Measurements from ENCODE around the gene PLCB1.

PLCB1 gene

GRCh38 chr20:8394308-8394945 lies 262.4 kb downstream of the PLCB1 start:
- in situ Hi-C loops (cut with MboI; ENCODE audit: low sequenced_read_pairs) = no loop called here

DNA sequence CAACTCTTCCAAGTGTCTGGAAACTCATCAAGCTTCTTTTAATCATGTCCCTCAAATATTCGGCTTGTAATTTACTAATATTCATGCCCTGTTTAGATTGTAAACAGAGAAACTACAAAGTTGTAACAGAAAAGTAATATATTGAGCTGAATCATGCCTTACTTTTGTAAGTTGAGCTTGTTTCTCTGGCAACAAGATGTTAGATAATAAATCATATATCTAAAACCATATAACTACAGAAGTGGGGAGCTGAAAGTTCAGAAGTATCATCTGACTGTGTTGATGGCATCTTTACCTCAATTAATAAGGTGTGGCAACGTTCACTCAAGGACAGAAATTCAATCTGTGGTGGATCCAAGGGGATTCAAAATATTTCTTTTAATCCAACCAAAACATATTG lies 263.9 kb downstream of the PLCB1 start:
- in situ Hi-C loops (cut with MboI; ENCODE audit: low sequenced_read_pairs) = no loop called here

DNA sequence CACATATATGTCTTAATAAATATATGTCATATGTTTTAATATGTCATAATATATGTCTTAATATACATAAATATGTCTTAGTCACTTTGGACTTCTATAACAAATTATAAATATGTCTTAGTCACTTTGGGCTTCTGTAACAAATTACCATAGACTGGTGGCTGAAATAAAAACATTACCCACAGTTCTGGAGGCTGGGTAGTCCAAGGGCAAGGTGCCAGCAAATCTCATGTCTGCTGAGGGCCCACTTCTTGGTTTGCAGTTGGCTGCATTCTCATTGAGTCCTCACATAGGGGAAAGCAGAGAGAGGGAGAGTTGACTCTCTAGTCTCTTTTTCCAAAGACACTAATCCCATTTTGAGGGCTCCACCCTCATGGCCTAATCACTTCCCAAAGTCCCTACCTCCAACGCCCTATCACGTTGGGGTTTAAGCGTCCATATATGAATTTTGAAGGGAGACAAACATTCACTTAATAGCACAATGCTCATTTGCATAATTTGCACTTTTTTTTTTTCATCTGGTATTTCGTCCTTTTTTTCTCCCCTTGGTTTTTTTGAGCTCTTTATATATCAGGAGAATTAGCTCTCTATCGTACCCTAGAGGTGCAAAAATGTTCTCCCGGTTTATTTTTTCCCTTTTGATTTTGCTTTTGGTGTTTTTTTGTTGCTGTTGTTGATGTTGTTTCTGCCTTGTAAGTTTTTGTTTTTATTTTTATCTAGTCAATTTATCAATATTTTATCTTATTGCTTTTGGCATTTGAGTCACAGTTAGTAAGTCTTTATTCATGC lies 266.4 kb downstream of the PLCB1 start:
- in situ Hi-C loops (cut with MboI; ENCODE audit: low sequenced_read_pairs) = no loop called here

DNA sequence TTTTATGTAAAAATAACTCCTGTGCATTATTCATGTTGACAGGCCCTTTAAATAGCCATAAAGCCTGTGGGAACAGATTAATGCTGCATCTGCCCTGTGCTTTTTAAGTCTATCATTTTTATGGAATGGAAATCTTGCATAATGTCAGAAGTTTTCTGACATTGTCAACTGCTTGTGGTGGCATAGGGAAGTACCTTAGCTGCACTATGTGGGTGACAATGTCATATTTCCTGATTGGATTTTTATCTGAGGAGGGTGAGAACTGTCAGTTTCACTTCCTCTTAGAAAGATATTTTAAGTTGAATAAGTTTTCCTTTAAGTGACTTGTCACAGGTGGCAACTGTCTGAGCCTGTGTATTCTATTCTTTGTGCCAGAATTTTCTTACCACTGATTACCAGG lies 267.9 kb downstream of the PLCB1 start:
- in situ Hi-C loops (cut with MboI; ENCODE audit: low sequenced_read_pairs) = no loop called here

GRCh38 chr20:8400486-8400885 lies 268.4 kb downstream of the PLCB1 start:
- in situ Hi-C loops (cut with MboI; ENCODE audit: low sequenced_read_pairs) = no loop called here

DNA sequence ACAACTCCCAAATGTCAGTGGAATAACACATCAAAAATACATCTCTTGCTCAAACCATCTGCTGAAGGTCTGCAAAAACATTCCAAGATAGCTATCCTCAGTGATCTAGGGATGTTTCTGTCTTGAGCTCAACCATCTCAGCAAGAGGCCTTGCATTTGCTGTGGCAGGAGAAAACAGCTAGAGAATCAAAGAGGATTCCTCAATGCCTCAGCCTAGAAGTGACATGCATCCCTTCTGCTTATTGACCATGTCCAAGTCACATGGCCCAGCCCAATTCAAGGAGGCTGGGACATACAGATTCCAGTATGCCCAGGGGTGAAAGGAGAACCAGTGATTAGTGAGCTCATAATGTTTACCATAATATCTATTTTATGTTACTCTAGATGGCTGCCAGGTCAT lies 269.5 kb downstream of the PLCB1 start:
- in situ Hi-C loops (cut with MboI; ENCODE audit: low sequenced_read_pairs) = no loop called here

- in situ Hi-C loops (cut with MboI; ENCODE audit: low sequenced_read_pairs) = no loop called here
Measured at GRCh38 chr20:8402798-8403197, 270.7 kb downstream of the PLCB1 start.

- in situ Hi-C loops (cut with MboI; ENCODE audit: low sequenced_read_pairs) = no loop called here
Measured at GRCh38 chr20:8404912-8405635, 273.0 kb downstream of the PLCB1 start.

GRCh38 chr20:8406391-8406790 lies 274.3 kb downstream of the PLCB1 start:
- in situ Hi-C loops (cut with MboI; ENCODE audit: low sequenced_read_pairs) = no loop called here

DNA sequence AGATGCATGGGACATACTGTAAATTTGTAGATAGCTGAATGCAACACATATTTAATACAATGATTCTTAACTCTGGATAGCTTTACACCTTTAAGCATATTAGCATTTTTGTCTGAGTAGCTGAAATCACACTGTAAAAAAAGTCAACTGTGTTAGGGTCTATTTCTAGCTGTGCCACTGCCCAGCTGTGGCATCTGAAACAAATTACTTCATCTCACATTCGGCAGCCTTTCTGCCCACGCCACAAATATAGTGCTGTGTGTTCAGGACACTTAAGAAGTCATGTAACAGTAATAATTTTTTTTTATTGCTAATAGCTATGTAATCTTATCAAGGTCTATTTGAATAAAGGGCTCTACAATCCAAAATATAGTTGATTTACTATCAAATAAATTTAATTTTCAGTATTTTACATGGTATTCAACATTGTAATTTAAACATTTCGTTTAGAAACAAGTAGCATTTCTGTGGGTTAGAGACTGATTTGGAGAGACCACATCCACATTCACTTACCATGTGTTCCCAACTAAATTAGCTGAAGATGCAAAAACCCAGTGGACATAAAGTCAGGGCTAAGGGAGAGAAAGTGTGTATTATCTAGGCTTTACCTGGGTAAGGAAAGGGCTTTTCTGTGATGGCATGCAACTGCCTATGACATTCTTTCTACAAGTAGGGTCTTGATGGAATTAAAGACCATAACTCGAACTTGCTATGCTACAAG lies 276.7 kb downstream of the PLCB1 start:
- in situ Hi-C loops (cut with MboI; ENCODE audit: low sequenced_read_pairs) = no loop called here

- in situ Hi-C loops (cut with MboI; ENCODE audit: low sequenced_read_pairs) = no loop called here
Measured at GRCh38 chr20:8413691-8414090, 281.6 kb downstream of the PLCB1 start.

DNA sequence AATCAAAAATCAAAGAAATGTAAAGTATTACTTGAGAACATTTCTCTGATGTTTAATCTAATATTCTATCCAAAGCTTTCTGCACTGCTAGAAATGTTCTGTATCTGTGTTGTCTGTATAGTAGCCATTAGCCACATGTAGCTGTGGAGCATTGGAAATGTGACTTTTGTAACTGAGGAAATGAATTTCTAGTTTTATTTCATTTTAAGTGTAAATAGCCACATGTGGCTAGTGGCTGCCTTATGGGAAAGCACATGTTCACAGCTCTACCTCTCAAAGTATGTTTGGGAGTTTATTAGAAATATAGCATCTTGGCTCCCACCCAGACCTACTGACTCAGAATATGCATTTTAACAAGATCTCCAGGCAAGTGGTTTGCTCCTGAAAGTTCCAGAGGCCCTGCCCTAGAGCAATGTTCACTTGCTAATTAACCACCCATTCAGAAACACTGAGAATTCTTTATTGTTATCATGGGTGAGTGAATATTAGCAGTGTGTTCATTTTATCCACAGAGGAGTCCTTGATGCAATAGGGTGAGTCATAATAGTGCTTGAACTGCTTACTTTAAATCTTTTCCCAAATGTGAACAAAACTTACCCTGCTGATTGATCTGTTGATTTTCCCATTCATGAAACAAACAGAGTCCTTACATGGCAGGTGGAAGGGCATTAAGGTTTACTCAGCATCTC lies 282.7 kb downstream of the PLCB1 start:
- in situ Hi-C loops (cut with MboI; ENCODE audit: low sequenced_read_pairs) = no loop called here

DNA sequence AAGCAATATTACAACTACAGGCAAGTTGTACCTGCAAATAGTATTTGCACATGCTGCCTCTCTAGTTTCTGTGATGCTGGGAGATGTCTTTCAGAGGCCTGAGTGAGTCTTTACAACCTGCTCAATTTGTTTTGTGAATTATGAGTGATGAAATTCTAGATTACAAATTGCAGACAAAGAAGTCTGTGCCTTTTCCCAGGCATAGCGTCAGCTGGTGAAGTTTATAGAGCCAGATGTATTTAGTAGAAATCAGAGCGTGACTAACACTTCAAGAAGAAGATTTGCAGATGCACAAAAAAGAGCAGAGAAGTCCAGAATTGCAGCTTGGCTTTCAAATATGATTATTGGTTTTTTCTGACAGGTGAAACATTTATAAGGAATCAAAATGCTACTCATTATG lies 289.9 kb downstream of the PLCB1 start:
- in situ Hi-C loops (cut with MboI; ENCODE audit: low sequenced_read_pairs) = no loop called here

GRCh38 chr20:8423482-8423881 lies 291.4 kb downstream of the PLCB1 start:
- in situ Hi-C loops (cut with MboI; ENCODE audit: low sequenced_read_pairs) = no loop called here

- in situ Hi-C loops (cut with MboI; ENCODE audit: low sequenced_read_pairs) = no loop called here
Measured at GRCh38 chr20:8424010-8424409, 291.9 kb downstream of the PLCB1 start.

DNA sequence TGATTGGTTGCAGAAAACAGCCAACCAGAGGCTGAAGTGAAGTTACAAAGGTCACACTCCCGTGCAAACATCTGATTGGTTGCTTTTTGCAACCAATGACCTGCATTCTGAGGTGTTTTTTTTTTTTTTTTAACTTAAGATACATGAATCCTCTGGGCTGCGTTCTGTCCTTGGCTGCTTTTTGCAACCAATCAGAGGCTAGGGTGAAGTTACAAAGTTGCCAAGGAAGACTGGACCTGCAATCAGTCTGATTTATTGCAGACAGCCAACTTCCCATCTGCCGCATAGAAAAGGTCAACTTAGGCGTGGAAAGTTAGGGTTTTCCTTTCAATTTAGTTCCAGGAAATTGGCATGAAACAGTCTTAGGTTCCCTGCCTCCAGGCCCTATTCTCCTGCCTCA lies 292.9 kb downstream of the PLCB1 start:
- in situ Hi-C loops (cut with MboI; ENCODE audit: low sequenced_read_pairs) = no loop called here

- in situ Hi-C loops (cut with MboI; ENCODE audit: low sequenced_read_pairs) = no loop called here
Measured at GRCh38 chr20:8425802-8426201, 293.7 kb downstream of the PLCB1 start.

GRCh38 chr20:8427419-8428040 lies 295.5 kb downstream of the PLCB1 start:
- in situ Hi-C loops (cut with MboI; ENCODE audit: low sequenced_read_pairs) = no loop called here

DNA sequence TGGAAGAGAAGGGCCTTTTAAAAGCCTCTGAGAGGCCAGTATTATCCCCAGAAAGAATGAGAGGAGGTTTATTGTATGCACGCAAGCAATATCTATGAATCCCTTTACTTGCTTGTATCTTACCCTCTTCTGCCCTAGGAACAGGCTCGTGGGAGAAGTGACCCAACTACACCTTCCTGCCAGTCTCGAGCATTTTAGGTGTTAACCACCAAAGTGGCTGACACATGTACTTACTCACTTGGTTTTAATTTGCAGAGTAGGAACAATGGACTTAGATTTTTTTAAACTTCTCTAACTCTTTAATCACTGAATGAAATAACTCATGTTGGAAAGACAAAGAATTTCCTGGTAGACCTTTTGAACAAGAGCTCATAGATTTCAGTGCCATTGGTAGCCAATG lies 296.9 kb downstream of the PLCB1 start:
- in situ Hi-C loops (cut with MboI; ENCODE audit: low sequenced_read_pairs) = no loop called here
